HG02938 (cell line): ENCODE data around the gene CD59.

Source experiments
- ATAC-seq: cut with Tn5 transposase; IDR thresholded peaks from one replicate; pipeline ENCODE4 v1.9.1; 2021; ENCODE audit warnings: mild to moderate bottlenecking, moderate library complexity; ENCODE audit not compliant: unreplicated experiment

The CD59 gene, protein sequence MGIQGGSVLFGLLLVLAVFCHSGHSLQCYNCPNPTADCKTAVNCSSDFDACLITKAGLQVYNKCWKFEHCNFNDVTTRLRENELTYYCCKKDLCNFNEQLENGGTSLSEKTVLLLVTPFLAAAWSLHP

DNA sequence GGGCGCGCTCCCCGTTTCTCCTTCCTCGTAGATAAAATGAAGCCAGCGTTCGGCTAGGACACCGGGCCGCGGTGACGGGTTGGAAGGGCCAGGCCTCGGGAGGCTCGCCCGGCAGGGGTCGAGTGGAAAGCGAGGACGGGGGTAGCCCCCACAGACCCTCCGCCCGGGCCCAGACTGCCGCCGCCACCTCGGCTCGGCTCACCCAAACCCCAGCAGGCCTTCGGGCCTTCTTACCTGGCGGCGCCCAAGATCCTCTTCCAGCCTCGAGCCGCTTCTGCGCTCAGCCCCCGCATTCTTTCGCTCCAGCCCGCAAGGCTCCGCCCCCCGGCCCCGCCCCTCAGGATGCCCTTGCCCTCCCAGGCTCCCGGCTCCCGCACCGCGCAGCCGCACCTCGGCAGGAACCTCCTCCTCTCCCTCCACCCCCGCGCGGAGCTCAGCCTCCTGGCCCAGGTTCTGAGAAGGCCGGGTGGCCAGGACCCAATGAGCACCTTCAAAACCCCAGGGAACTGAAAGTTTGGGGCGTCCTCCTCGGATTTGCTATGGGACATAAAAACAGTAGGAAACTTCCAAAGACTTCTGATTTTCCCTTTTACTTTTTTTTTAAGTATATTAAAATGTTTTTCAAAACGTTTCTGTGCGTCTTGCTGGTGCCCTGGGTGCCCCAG is at the start of gene CD59:
Gene CD59, minus strand, starts transcription at position 276 of the 665 bp plus-strand sequence. CDS start 13,978 bp downstream, outside the sequence.
- peak; percentile 56 for ATAC-seq

GRCh38 chr11:33785609-33786008 is 49.4 kb upstream of the CD59 start:
- ATAC-seq = no peak

GRCh38 chr11:33779849-33780528 is 43.8 kb upstream of the CD59 start:
- ATAC-seq = no peak

- ATAC-seq = no peak
These were observed 42.5 kb upstream of the CD59 start for GRCh38 chr11:33778675-33779074.

DNA sequence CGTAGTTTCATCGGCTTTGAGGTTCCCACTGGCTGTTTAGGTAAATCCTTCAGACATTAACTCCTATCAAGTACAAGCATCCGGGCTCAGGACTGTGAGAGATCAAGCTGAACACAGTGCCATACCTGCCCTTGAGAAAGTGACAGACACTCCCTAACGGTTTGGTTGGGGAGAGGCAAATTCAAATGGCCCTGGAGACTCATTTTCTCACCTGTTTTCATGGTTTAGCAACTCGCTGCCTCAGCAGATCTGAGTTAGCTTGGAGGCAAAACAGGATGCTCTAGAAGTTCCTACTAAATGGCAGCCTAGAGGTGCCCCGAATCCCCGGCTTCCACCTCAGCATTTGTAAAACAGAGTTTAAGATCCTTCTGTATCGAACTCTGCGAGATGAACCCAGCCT is 41.7 kb upstream of the CD59 start:
- ATAC-seq = no peak

DNA sequence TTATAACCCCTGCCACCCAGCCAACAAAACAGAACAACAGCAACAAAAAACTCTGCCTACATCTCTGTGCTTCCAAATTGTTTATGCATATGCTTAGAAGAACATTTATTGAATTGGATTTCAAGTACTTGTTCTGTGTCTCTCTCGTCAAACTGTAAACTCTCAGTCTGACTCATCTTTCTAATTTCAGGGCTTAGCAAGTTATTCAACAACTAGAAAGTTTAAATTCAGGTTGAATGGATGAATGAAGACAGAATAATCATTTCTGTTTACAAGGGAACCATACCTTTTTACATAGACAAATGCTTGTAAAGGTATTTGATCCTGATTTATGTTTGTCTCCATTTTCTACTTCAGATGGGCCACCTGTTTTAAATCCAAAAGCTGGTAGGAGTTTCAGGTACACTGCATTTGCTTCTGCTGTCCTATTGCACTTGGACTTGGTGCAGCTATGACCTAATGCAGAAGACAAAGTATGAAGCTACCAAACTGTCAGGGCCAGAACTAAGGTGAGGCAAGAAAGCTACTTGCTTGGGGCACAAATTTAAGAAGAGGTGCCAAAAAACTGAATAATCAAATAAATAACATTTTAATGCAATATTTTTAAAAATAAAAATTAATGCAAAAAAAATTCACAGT is 39.7 kb upstream of the CD59 start:
- ATAC-seq = peak; percentile 26

DNA sequence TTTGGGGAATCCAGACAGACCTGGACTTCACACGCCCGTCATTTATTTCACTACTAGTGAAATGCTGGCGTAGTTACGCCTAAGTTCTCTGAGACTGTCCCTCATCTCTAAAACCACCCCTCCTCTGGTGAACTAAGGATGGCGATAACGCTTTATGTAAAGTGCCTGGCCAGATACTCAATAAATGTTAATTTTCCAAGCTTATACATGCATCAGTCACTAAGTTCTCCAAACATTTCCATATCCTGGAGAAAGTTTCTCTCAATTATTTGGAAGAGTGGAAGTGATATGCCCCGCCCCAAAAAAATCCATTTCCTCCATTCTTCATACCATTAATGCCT is 39.2 kb upstream of the CD59 start:
- no peak for ATAC-seq

DNA sequence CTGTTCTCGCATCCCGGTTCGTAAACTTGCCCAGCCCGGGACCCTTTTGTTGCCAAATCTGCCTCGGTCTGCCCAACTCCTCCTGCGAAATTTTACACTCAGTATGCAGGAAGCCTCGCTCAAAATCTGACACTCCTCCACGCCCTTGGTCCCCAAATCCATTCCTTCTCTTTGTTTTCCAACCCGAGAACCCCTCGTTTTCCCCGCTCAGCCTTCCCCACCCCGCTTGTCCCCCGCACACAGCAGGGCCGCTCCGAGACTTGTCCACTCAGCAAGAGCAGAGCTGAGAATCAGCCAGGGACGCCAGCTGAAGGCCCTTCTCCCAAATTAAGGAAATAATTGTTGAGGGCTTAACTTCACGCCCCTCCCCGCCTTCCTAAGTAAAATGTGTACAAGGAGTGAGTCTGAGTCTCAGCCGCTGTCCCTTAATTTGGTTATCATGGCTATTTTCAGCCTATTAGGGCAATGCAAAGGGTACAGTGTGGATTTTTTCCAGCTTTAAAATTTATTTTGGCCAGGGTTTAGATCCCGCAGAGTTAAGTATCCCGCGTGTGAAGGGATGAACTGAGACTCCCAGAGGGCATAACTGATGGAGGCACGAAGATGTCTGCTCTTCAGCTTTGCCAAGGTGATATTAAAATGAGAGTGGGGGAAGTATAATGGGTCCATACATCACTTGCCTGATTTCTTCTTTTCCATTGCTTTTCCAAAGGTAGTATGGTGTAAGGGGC is 38.7 kb upstream of the CD59 start:
- ATAC-seq = no peak

- peak; percentile 66 for ATAC-seq
These were observed 37.9 kb upstream of the CD59 start, which contains the start of gene FBXO3 for GRCh38 chr11:33773987-33774735. Gene FBXO3, minus strand, starts transcription at chr11:33774520. Its CDS starts 23 bp downstream, at chr11:33774497.

DNA sequence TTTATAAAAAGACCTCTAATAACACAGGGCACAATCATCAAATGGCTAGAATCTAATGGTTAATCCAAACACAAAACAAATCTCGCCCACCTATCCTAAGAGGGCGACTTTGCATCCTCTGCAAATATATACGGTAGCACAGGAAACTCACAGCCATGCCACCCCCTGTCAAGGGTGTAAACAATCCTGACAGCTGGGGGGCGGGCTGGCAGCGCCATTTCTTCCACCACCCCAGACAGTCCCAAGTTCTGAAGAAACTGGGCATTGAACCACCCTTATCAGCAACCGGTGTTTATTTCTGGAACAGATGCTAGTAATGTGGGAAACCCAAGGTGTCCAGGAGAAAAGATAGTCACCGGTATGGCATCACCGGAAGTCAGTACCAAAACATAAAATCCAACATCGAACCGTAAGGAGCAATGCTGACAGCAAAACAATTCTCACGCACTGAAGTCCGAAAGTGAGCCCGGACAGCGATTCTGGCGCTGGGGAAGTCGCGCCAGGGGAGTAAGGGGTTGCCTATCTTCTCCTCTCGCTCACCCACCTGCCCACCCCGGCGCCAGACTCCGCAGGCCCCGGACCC is 37.3 kb upstream of the CD59 start:
- ATAC-seq = peak; percentile 15

- ATAC-seq = no peak
These were observed 36.6 kb upstream of the CD59 start for GRCh38 chr11:33772870-33773269.

- no peak for ATAC-seq
These were observed 36.1 kb upstream of the CD59 start for GRCh38 chr11:33772300-33772699.

DNA sequence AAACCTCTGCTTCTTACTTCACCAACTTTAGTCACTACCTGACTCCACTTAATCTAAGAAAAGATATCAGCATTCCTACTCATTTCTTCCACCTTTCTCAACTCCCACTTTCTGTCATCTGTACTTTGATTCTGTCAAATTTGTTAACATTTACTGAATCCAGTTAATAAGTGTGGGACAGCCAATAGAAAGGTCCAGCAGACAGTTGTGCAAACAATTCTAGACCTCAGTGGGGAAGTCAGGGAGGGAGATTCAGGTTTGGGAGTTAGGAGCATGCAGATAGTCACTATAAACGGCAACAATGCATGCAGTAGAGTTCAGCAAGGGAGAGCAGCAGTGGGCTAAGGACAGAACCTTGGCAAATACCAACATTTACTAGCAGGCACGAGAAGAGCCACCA is 34.0 kb upstream of the CD59 start:
- ATAC-seq = no peak

DNA sequence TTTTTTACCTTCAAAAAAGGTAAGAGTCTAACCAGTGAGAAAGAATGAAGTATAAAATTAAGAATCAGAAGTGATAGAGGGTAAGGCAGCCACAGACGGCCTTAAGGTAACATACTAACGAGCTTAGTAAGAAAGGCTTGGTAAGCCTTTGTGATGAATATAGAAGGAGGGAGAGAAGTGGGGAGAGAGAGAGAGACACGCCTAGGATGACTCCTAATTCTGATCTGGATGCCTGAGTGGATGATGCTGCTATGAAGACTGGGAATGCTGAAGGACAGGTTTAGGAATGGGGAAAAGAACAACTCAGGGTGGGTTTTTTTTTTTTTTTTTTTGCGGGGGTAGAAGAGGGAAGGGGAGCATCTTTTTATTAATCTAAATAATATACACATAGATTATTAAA is 33.3 kb upstream of the CD59 start:
- ATAC-seq = no peak

- ATAC-seq = no peak
These were observed 31.4 kb upstream of the CD59 start for GRCh38 chr11:33767624-33768023.

DNA sequence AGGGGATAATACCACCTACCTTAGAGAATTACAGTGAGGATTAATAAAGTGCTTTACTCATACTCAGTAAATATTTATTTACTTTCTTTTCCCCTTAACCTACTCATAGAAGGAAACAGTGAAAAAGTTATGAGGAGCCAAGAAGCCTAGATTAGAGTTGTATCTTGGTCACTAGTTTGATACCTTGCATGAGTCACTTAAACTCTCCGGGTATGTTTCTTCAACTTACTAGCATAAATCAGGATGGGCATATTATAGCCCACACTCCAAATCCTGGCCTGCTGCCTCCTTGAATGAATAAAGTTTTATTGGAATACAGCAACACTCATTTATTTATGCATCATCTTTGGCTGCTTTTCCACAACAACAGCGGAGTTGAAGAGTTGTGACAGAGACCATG is 29.9 kb upstream of the CD59 start:
- ATAC-seq = no peak

DNA sequence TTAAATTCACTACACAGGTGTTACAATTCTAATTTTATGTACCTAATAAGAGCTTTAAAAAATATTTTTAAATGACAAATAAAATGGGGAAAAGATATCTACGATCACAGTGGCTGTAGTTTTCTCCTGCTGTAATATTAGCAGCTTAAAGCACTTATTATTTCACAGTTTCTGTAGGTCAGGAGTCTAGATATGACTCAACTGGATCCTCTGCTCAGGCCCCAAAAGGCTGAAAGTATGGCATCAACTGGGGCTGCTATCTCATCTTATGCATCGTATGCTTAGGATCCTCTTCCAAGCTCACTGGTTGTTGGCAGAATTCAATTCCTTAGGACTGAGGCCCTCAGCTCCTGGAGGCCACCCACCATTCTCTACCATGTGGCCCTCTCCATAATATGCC is 25.2 kb upstream of the CD59 start:
- peak; percentile 91 for ATAC-seq

- ATAC-seq = peak; percentile 95
These were observed 17.2 kb upstream of the CD59 start for GRCh38 chr11:33753304-33753967.

DNA sequence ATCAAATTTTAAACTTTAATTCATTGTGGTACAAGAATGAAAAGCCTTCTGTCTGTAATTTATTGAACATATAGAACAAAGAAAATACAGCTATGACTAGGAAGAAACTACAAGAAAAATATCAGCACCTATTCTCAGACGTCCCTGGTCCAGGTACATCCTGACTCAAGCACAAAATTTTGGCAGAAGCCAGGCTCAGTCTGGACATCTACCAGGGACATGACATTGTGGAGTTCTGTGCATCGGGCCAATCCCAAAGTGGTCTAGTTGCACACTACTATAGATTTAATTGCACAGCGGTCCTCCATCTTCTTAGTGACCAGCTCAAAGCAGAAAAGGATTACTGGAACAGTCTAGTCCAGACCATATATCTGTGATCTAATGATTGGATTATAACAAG is 15.7 kb upstream of the CD59 start:
- no peak for ATAC-seq

- ATAC-seq = no peak
These were observed 11.8 kb upstream of the CD59 start for GRCh38 chr11:33747979-33748378.
